HEK293 (cell line): Measurements from ENCODE around the gene SPRN.
"Not testable (repeated sequence)": the region's sequence is repeated elsewhere in the genome, so short reads cannot be mapped to it uniquely, and the experiment has no call there.

Experiments used
- CTCF ChIA-PET: fragments of 350-600 bp; formaldehyde crosslinking; extraction: SDS; loops from one replicate; lab custom pipeline; 2021; ENCODE audit warnings: antibody characterized with exemption; lab: Yijun Ruan, JAX
- POLR2A ChIA-PET: fragments of 300-600 bp; formaldehyde crosslinking; extraction: SDS; loops from one replicate; lab custom pipeline; 2020; ENCODE audit warnings: antibody characterized with exemption, inconsistent platforms; lab: Yijun Ruan, JAX
- H3K27ac ChIP-seq: fragments of 200-500 bp; sonication (Bioruptor generic); 2 replicates; pipeline ENCODE4 v1.5.1; 2014; ENCODE audit warnings: low read depth, low read length, control low read depth, inconsistent platforms; ENCODE audit errors: extremely low read depth
- H3K36me3 ChIP-seq, 2 experiments: fragments of 200-500 bp in 1 of 2; sonication (Bioruptor generic) in 1 of 2; 1 replicate in 1 of 2; 2 replicates in 1 of 2; pipeline ENCODE4 v1.5.1; 2014 to 2017; ENCODE audit warnings: inconsistent platforms in 2 of 2, low read length in 2 of 2; ENCODE audit not compliant: control insufficient read depth in 2 of 2, insufficient read depth in 1 of 2
- H3K4me1 ChIP-seq: fragments of 200-500 bp; sonication (Bioruptor generic); 2 replicates; pipeline ENCODE4 v1.5.1; 2014; ENCODE audit warnings: mild to moderate bottlenecking, low read length, inconsistent platforms; ENCODE audit not compliant: control insufficient read depth, insufficient read depth
- H3K4me3 ChIP-seq: 2 replicates; pipeline ENCODE4 v1.5.1; 2011; ENCODE audit warnings: low read depth, mild to moderate bottlenecking, control low read depth, low read length, moderate library complexity
- H3K9me3 ChIP-seq: fragments of 200-500 bp; sonication (Bioruptor generic); 2 replicates; pipeline ENCODE4 v1.5.1; 2014; ENCODE audit warnings: low read depth, low read length, inconsistent platforms; ENCODE audit not compliant: control insufficient read depth, insufficient read depth
- GLIS1 ChIP-seq: fragments of 450-650 bp; formaldehyde crosslinking; IDR thresholded peaks from 2 replicates; pipeline ENCODE4 v1.5.1; 2016; ENCODE audit warnings: missing biosample characterization, missing genetic modification characterization
- HOXA7 ChIP-seq: sonication (generic); formaldehyde crosslinking; IDR thresholded peaks from 2 replicates; pipeline ENCODE4 v1.8.1; 2022; ENCODE audit warnings: missing genetic modification reagents, borderline replicate concordance
- MEIS1 ChIP-seq: sonication (generic); formaldehyde crosslinking; IDR thresholded peaks from 2 replicates; pipeline ENCODE4 v1.8.1; 2022; ENCODE audit warnings: missing genetic modification reagents, mild to moderate bottlenecking, borderline replicate concordance
- SP7 ChIP-seq: fragments of 450-650 bp; formaldehyde crosslinking; IDR thresholded peaks from 2 replicates; pipeline ENCODE4 v1.5.1; 2016; ENCODE audit warnings: missing biosample characterization, missing genetic modification characterization
- WT1 ChIP-seq: fragments of 450-650 bp; formaldehyde crosslinking; IDR thresholded peaks from 2 replicates; pipeline ENCODE4 v1.5.1; 2016; ENCODE audit warnings: missing biosample characterization, missing genetic modification characterization
- ZFP3 ChIP-seq: fragments of 450-650 bp; formaldehyde crosslinking; IDR thresholded peaks from 2 replicates; pipeline ENCODE4 v1.5.1; 2016; ENCODE audit warnings: low read depth, missing biosample characterization, missing genetic modification characterization
- ZNF157 ChIP-seq: fragments of 450-650 bp; formaldehyde crosslinking; IDR thresholded peaks from 2 replicates; pipeline ENCODE4 v1.5.1; 2016; ENCODE audit warnings: missing biosample characterization, missing genetic modification characterization
- ZNF501 ChIP-seq: fragments of 450-650 bp; formaldehyde crosslinking; IDR thresholded peaks from 2 replicates; pipeline ENCODE4 v1.5.1; 2016; ENCODE audit warnings: missing biosample characterization, missing genetic modification characterization
- ZNF514 ChIP-seq: fragments of 450-650 bp; formaldehyde crosslinking; IDR thresholded peaks from 2 replicates; pipeline ENCODE4 v1.5.1; 2016; ENCODE audit warnings: missing biosample characterization, missing genetic modification characterization
- ZNF596 ChIP-seq: fragments of 450-650 bp; IDR thresholded peaks from 2 replicates; pipeline ENCODE4 v1.5.0; 2018; ENCODE audit warnings: missing biosample characterization, mild to moderate bottlenecking, missing genetic modification characterization, moderate library complexity
- ZNF830 ChIP-seq: fragments of 450-650 bp; IDR thresholded peaks from 2 replicates; pipeline ENCODE4 v1.5.0; 2018; ENCODE audit warnings: missing biosample characterization, missing genetic modification characterization, low read depth, mild to moderate bottlenecking, moderate library complexity
- ZNF837 ChIP-seq: fragments of 450-650 bp; formaldehyde crosslinking; IDR thresholded peaks from 2 replicates; pipeline ENCODE4 v1.5.1; 2016; ENCODE audit warnings: missing biosample characterization, missing genetic modification characterization
- TF ChIP-seq, protein P1 (sequence below): fragments of 450-650 bp; formaldehyde crosslinking; IDR thresholded peaks from 2 replicates; pipeline ENCODE4 v1.5.1; 2017; ENCODE audit warnings: missing biosample characterization, missing genetic modification characterization
- TF ChIP-seq, protein P2 (sequence below): fragments of 450-650 bp; formaldehyde crosslinking; IDR thresholded peaks from 2 replicates; pipeline ENCODE4 v1.5.1; 2016; ENCODE audit warnings: missing biosample characterization, missing genetic modification characterization
- TF ChIP-seq, protein P3 (sequence below): fragments of 450-650 bp; formaldehyde crosslinking; IDR thresholded peaks from 2 replicates; pipeline ENCODE4 v1.5.1; 2016; ENCODE audit warnings: missing biosample characterization, missing genetic modification characterization
- TF ChIP-seq, protein P4 (sequence below): fragments of 450-650 bp; formaldehyde crosslinking; IDR thresholded peaks from 2 replicates; pipeline ENCODE4 v1.5.1; 2016; ENCODE audit warnings: missing biosample characterization, missing genetic modification characterization, low read depth
- TF ChIP-seq, protein P5 (sequence below): fragments of 450-650 bp; formaldehyde crosslinking; IDR thresholded peaks from 2 replicates; pipeline ENCODE4 v1.5.0; 2017; ENCODE audit warnings: missing biosample characterization, missing genetic modification characterization, borderline replicate concordance
- TF ChIP-seq, protein P6 (sequence below): fragments of 450-650 bp; IDR thresholded peaks from 2 replicates; pipeline ENCODE4 v1.5.1; 2018; ENCODE audit warnings: missing biosample characterization, mild to moderate bottlenecking, missing genetic modification characterization

The SPRN gene, protein sequence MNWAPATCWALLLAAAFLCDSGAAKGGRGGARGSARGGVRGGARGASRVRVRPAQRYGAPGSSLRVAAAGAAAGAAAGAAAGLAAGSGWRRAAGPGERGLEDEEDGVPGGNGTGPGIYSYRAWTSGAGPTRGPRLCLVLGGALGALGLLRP

DNA sequence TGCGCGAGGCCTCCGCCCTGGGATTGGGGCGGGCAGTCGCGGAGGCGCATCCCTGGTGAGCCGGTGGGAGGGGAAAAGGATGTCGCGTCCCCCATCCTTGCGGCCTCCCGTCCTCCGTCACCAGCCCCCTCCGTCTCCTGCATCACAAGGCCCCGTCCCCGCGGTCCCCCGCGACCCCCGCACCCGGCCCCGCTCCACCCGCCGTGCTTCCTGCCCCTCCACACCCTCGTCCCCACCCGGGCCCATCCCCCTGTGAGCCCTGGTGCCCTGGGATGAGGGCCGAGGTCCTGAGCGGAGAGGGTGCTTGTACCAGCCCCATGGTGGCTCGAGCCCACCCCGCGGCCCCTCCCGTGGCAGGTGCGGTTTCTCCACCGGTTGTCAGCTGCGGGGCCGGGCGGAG, at the start of gene SPRN:
SPRN (minus strand) TSS at position 25 of the 400 bp plus-strand sequence. CDS start 944 bp downstream, outside the sequence.
- POLR2A ChIA-PET, H3K4me3 ChIP-seq, H3K9me3 ChIP-seq, H3K27ac ChIP-seq, CTCF ChIA-PET, H3K4me1 ChIP-seq: not testable (repeated sequence)
- peaks cover 0 to 27% of the 10 kb centered on the region in 2 experiments; a peak in 1 of 3 replicates for H3K36me3 ChIP-seq

DNA sequence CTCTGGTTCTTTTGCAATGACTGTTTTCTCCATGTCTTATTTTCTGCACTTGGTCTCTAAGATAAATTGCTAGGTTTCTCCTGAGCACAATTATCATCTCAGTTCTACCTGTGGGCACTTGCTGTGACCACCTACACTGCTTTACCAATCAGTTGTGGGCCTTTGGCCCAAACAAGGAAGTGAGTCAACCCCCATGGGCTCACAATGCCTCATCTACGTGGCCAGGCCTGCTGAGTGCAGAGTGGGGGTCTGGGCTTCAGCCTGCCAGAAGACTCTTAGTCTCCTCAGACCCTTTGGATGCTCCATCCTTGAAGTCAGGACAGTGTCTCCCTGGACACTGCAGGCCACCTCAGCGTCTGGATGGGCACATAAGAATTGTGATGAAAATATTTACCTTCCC, 49.6 kb upstream of the SPRN start:
- TF ChIP-seq ZNF596 (tag by site-specific recombination) (no peak), ZNF830 (no peak), HOXA7 (CRISPR knock-in tag) (no peak), GLIS1 (tag by site-specific recombination) (no peak), ZNF514 (tag by site-specific recombination) (no peak), ZNF157 (tag by site-specific recombination) (no peak), WT1 (tag by site-specific recombination) (no peak), SP7 (tag by site-specific recombination) (no peak), ZNF837 (no peak), MEIS1 (CRISPR knock-in tag) (no peak), ZNF501 (tag by site-specific recombination) (no peak)
- TF ChIP-seq, protein P1, sequence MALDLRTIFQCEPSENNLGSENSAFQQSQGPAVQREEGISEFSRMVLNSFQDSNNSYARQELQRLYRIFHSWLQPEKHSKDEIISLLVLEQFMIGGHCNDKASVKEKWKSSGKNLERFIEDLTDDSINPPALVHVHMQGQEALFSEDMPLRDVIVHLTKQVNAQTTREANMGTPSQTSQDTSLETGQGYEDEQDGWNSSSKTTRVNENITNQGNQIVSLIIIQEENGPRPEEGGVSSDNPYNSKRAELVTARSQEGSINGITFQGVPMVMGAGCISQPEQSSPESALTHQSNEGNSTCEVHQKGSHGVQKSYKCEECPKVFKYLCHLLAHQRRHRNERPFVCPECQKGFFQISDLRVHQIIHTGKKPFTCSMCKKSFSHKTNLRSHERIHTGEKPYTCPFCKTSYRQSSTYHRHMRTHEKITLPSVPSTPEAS (tag by site-specific recombination): no peak
- TF ChIP-seq, protein P2, sequence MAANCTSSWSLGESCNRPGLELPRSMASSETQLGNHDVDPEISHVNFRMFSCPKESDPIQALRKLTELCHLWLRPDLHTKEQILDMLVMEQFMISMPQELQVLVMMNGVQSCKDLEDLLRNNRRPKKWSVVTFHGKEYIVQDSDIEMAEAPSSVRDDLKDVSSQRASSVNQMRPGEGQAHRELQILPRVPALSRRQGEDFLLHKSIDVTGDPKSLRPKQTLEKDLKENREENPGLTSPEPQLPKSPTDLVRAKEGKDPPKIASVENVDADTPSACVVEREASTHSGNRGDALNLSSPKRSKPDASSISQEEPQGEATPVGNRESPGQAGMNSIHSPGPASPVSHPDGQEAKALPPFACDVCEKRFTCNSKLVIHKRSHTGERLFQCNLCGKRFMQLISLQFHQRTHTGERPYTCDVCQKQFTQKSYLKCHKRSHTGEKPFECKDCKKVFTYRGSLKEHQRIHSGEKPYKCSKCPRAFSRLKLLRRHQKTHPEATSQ (tag by site-specific recombination): no peak
- TF ChIP-seq, protein P3, sequence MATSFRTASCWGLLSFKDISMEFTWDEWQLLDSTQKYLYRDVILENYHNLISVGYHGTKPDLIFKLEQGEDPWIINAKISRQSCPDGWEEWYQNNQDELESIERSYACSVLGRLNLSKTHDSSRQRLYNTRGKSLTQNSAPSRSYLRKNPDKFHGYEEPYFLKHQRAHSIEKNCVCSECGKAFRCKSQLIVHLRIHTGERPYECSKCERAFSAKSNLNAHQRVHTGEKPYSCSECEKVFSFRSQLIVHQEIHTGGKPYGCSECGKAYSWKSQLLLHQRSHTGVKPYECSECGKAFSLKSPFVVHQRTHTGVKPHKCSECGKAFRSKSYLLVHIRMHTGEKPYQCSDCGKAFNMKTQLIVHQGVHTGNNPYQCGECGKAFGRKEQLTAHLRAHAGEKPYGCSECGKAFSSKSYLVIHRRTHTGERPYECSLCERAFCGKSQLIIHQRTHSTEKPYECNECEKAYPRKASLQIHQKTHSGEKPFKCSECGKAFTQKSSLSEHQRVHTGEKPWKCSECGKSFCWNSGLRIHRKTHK (tag by site-specific recombination): no peak
- TF ChIP-seq, all 188 proteins: peak for 0
- ChIA-PET CTCF (no interaction called here), POLR2A (no interaction called here)
- no peak overlapping the region for H3K4me3 ChIP-seq
- no peaks in the 10 kb centered on the region for H3K4me1 ChIP-seq
- no peaks in the 10 kb centered on the region for H3K36me3 ChIP-seq
- H3K27ac ChIP-seq: no peak overlapping the region
- H3K9me3 ChIP-seq: no peaks in the 10 kb centered on the region

DNA sequence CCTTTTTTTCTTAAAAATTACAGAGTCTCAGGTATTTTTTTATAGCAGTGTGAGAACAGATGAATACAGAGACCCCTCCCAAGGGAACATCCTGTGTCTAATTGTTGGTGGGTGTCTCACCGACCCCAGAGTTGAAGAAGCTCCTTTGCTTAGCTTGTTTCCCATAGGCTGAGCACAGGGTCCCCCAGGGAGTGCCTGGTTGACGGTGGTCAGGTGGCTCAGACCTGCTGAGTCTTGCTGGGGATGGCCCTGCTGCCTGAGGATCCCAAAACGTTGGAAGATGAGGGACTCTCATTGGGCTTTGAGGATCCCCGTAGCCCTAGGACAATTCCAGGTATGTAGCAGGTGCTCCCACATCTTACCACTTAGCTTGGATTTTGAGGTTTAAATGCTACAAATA, 48.8 kb upstream of the SPRN start:
- CTCF ChIA-PET: interaction anchor here (0.7 kb wide), 1 partner anchor 28 kb away, joined by 3 read pairs; no protein-coding TSS in a partner anchor
- TF ChIP-seq, protein P4, sequence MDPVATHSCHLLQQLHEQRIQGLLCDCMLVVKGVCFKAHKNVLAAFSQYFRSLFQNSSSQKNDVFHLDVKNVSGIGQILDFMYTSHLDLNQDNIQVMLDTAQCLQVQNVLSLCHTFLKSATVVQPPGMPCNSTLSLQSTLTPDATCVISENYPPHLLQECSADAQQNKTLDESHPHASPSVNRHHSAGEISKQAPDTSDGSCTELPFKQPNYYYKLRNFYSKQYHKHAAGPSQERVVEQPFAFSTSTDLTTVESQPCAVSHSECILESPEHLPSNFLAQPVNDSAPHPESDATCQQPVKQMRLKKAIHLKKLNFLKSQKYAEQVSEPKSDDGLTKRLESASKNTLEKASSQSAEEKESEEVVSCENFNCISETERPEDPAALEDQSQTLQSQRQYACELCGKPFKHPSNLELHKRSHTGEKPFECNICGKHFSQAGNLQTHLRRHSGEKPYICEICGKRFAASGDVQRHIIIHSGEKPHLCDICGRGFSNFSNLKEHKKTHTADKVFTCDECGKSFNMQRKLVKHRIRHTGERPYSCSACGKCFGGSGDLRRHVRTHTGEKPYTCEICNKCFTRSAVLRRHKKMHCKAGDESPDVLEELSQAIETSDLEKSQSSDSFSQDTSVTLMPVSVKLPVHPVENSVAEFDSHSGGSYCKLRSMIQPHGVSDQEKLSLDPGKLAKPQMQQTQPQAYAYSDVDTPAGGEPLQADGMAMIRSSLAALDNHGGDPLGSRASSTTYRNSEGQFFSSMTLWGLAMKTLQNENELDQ (tag by site-specific recombination): no peak
- TF ChIP-seq, protein P5, sequence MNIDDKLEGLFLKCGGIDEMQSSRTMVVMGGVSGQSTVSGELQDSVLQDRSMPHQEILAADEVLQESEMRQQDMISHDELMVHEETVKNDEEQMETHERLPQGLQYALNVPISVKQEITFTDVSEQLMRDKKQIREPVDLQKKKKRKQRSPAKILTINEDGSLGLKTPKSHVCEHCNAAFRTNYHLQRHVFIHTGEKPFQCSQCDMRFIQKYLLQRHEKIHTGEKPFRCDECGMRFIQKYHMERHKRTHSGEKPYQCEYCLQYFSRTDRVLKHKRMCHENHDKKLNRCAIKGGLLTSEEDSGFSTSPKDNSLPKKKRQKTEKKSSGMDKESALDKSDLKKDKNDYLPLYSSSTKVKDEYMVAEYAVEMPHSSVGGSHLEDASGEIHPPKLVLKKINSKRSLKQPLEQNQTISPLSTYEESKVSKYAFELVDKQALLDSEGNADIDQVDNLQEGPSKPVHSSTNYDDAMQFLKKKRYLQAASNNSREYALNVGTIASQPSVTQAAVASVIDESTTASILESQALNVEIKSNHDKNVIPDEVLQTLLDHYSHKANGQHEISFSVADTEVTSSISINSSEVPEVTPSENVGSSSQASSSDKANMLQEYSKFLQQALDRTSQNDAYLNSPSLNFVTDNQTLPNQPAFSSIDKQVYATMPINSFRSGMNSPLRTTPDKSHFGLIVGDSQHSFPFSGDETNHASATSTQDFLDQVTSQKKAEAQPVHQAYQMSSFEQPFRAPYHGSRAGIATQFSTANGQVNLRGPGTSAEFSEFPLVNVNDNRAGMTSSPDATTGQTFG (tag by site-specific recombination): no peak
- TF ChIP-seq, protein P6, sequence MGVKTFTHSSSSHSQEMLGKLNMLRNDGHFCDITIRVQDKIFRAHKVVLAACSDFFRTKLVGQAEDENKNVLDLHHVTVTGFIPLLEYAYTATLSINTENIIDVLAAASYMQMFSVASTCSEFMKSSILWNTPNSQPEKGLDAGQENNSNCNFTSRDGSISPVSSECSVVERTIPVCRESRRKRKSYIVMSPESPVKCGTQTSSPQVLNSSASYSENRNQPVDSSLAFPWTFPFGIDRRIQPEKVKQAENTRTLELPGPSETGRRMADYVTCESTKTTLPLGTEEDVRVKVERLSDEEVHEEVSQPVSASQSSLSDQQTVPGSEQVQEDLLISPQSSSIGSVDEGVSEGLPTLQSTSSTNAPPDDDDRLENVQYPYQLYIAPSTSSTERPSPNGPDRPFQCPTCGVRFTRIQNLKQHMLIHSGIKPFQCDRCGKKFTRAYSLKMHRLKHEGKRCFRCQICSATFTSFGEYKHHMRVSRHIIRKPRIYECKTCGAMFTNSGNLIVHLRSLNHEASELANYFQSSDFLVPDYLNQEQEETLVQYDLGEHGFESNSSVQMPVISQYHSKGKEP (tag by site-specific recombination): no peak
- no peak for TF ChIP-seq ZFP3 (tag by site-specific recombination)
- TF ChIP-seq, all 188 proteins: peak for 0
- Histone ChIP-seq H3K9me3 (no peaks in the 10 kb centered on the region), H3K27ac (no peak overlapping the region), H3K4me3 (no peak overlapping the region), H3K4me1 (no peaks in the 10 kb centered on the region), H3K36me3 (no peaks in the 10 kb centered on the region)
- POLR2A ChIA-PET: no interaction called here
